Measurements from ENCODE around the gene F9.
A peak's percentile ranks its signal among the peaks of the same experiment; 100 is the strongest.
"Not testable (repeated sequence)": the region's sequence is repeated elsewhere in the genome, so short reads cannot be mapped to it uniquely, and the experiment has no call there.

The F9 gene

GRCh38 chrX:139530550-139530949, at the start of gene F9:
F9 (plus strand) TSS chrX:139530739; CDS start chrX:139530765, 26 bp downstream.
- no peak for FAIRE-seq
- no peak for DNase-seq (ENCODE audit: extremely low spot score, insufficient read length, low read depth)

GRCh38 chrX:139483699-139484098, 46.8 kb upstream of the F9 start:
- peak; percentile 9 for FAIRE-seq

GRCh38 chrX:139484591-139484990, 45.9 kb upstream of the F9 start:
- no peak for FAIRE-seq
- no peak for DNase-seq (ENCODE audit: extremely low spot score, insufficient read length, low read depth)

More at GRCh38 chrX:139483699-139484098, 46.8 kb upstream of the F9 start:
- no peak for DNase-seq (ENCODE audit: extremely low spot score, insufficient read length, low read depth)

- no peak for DNase-seq (ENCODE audit: extremely low spot score, insufficient read length, low read depth)
- no peak for FAIRE-seq
These were observed 35.2 kb upstream of the F9 start for GRCh38 chrX:139495324-139495723.

- FAIRE-seq, result no peak
- no peak for DNase-seq (ENCODE audit: extremely low spot score, insufficient read length, low read depth)
These were observed 24.2 kb upstream of the F9 start for GRCh38 chrX:139506333-139506732.

- FAIRE-seq (no peak), DNase-seq (ENCODE audit: extremely low spot score, insufficient read length, low read depth) (no peak)
These were observed 22.4 kb upstream of the F9 start for GRCh38 chrX:139508099-139508498.

GRCh38 chrX:139518475-139518874, 12.1 kb upstream of the F9 start:
- DNase-seq (ENCODE audit: extremely low spot score, insufficient read length, low read depth) (no peak), FAIRE-seq (no peak)

- FAIRE-seq; DNase-seq (ENCODE audit: extremely low spot score, insufficient read length, low read depth): not testable (repeated sequence)
These were observed 1.7 kb upstream of the F9 start for GRCh38 chrX:139528829-139529228.

GRCh38 chrX:139532834-139533233, 2.3 kb downstream of the F9 start:
- FAIRE-seq (no peak), DNase-seq (ENCODE audit: extremely low spot score, insufficient read length, low read depth) (no peak)

GRCh38 chrX:139533444-139533843, 2.9 kb downstream of the F9 start:
- FAIRE-seq (no peak), DNase-seq (ENCODE audit: extremely low spot score, insufficient read length, low read depth) (no peak)

- FAIRE-seq, result peak; percentile 56
These were observed 8.6 kb downstream of the F9 start for GRCh38 chrX:139538907-139539790.

GRCh38 chrX:139542652-139543051, 12.1 kb downstream of the F9 start:
- peak; percentile 21 for FAIRE-seq

More at GRCh38 chrX:139538907-139539790, 8.6 kb downstream of the F9 start:
- no peak for DNase-seq (ENCODE audit: extremely low spot score, insufficient read length, low read depth)

GRCh38 chrX:139543920-139544319, 13.4 kb downstream of the F9 start:
- no peak for DNase-seq (ENCODE audit: extremely low spot score, insufficient read length, low read depth)
- FAIRE-seq, result no peak

More at GRCh38 chrX:139542652-139543051, 12.1 kb downstream of the F9 start:
- no peak for DNase-seq (ENCODE audit: extremely low spot score, insufficient read length, low read depth)

- DNase-seq (ENCODE audit: extremely low spot score, insufficient read length, low read depth) (no peak), FAIRE-seq (no peak)
These were observed 14.1 kb downstream of the F9 start for GRCh38 chrX:139544591-139544990.

GRCh38 chrX:139554376-139554775, 23.8 kb downstream of the F9 start:
- DNase-seq (ENCODE audit: extremely low spot score, insufficient read length, low read depth) (no peak), FAIRE-seq (peak; percentile 42)

- DNase-seq (ENCODE audit: extremely low spot score, insufficient read length, low read depth) (no peak), FAIRE-seq (peak; percentile 39)
These were observed 24.6 kb downstream of the F9 start for GRCh38 chrX:139554991-139555675.

GRCh38 chrX:139559383-139560042, 29.0 kb downstream of the F9 start:
- FAIRE-seq, result peak; percentile 88
- DNase-seq (ENCODE audit: extremely low spot score, insufficient read length, low read depth), result no peak

GRCh38 chrX:139560221-139560620, 29.7 kb downstream of the F9 start:
- DNase-seq (ENCODE audit: extremely low spot score, insufficient read length, low read depth) (no peak), FAIRE-seq (no peak)

- DNase-seq (ENCODE audit: extremely low spot score, insufficient read length, low read depth) (no peak), FAIRE-seq (no peak)
These were observed 32.7 kb downstream of the F9 start for GRCh38 chrX:139563251-139563650.

GRCh38 chrX:139566981-139567380, 36.4 kb downstream of the F9 start:
- DNase-seq (ENCODE audit: extremely low spot score, insufficient read length, low read depth) (no peak), FAIRE-seq (no peak)

GRCh38 chrX:139581068-139581467, 50.5 kb downstream of the F9 start:
- peak; percentile 60 for FAIRE-seq

More at GRCh38 chrX:139581068-139581467, 50.5 kb downstream of the F9 start:
- DNase-seq (ENCODE audit: extremely low spot score, insufficient read length, low read depth), result no peak
